ENCODE results near the gene PROM2. TPM values are rescaled to one million over a fixed set of nuclear protein-coding genes. Genes with fewer than 3 reads are reported as not detected.
"Not testable (repeated sequence)": the region's sequence is repeated elsewhere in the genome, so short reads cannot be mapped to it uniquely, and the experiment has no call there.

Gene PROM2
- total RNA-seq, 2 donors from 2014 or later = 2.2 to 2.3 TPM

DNA sequence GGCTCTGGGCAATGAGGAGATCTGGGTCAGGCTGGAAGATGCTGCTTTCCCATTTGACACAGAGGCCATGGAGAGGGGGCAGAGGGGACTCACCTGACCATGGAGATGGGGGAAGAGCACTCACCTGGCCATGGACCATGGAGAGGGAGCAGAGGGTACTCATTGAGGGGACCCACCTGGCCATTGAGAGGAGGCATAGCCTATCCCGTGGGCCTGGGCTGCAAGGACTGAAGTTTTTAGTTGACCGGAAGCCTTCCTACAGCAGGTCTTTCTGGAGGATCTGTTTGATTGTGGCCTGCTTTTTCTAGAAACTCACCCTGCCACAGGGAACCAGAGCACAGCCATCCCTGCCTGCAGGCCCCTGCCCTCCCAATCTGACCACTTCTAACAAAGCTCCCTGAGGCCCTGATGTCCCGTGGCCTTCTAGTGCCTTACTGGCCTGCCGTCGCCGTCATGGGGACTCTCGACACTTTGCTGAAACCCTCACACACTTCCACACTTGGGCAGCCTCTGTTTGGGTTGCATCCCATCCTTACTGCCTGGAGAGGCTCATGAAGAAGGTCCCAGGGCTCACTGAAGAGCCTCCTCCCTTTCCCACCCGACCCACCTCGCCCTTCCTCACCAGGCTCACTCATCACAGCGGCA is 5.1 kb upstream of the PROM2 start:
- Mint-ChIP-seq H3K27ac (no peak overlapping the region), H3K36me3 (ENCODE audit: low read depth) (no peaks in the 10 kb centered on the region), H3K9me3 (no peaks in the 10 kb centered on the region), H3K4me3 (no peak overlapping the region), H3K4me1 (no peaks in the 10 kb centered on the region), H3K27me3 (ENCODE audit: insufficient read depth) (no peaks in the 10 kb centered on the region)
- Histone ChIP-seq H3K27ac (ENCODE audit: low read depth, low read length) (no peak overlapping the region), H3K36me3 (ENCODE audit: control insufficient read depth, insufficient read depth, low read length) (no peaks in the 10 kb centered on the region), H3K4me1 (ENCODE audit: control insufficient read depth, insufficient read depth, low read length) (no peaks in the 10 kb centered on the region), H3K4me3 (ENCODE audit: low read length) (no peak overlapping the region), H3K27me3 (ENCODE audit: control insufficient read depth, insufficient read depth, low read length, poor library complexity, severe bottlenecking) (no peaks in the 10 kb centered on the region), H3K9ac (ENCODE audit: extremely low read depth, low read length, poor library complexity, severe bottlenecking) (no peak overlapping the region), H3K9me3 (ENCODE audit: control insufficient read depth, low read length) (no peaks in the 10 kb centered on the region)
- WGBS, 2 experiments (ENCODE audit: insufficient coverage in 1 of 2, insufficient read length in 1 of 2) = 92 to 100% methylated on average over 1 to 10 of the region's 10 CpGs
- TF ChIP-seq, protein P1, sequence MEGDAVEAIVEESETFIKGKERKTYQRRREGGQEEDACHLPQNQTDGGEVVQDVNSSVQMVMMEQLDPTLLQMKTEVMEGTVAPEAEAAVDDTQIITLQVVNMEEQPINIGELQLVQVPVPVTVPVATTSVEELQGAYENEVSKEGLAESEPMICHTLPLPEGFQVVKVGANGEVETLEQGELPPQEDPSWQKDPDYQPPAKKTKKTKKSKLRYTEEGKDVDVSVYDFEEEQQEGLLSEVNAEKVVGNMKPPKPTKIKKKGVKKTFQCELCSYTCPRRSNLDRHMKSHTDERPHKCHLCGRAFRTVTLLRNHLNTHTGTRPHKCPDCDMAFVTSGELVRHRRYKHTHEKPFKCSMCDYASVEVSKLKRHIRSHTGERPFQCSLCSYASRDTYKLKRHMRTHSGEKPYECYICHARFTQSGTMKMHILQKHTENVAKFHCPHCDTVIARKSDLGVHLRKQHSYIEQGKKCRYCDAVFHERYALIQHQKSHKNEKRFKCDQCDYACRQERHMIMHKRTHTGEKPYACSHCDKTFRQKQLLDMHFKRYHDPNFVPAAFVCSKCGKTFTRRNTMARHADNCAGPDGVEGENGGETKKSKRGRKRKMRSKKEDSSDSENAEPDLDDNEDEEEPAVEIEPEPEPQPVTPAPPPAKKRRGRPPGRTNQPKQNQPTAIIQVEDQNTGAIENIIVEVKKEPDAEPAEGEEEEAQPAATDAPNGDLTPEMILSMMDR (conservative IDR thresholded peaks at IDR 0.05) = no peak
- no peak for DNase-seq

DNA sequence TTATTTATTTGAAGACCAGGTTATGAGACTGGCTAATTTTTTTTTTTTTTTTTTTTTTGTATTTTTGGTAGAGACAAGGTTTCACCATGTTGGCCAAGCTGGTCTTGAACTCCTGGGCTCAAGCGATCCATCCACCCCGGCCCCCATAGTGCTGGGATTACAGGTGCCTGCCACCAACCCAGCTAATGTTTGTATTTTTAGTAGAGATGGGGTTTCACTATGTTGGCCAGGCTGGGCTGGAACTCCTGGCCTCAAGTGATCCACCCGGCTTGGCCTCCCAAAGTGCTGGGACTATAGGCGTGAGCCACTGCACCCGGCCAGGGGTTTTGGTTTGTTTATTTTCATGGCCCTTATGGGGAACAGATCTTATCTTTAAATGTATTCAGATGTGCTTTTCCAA is 4.5 kb upstream of the PROM2 start:
- DNase-seq = peak; percentile 9
- not testable (repeated sequence) for H3K27me3 Mint-ChIP-seq (ENCODE audit: insufficient read depth); H3K4me1 Mint-ChIP-seq; H3K27ac Mint-ChIP-seq; H3K27me3 ChIP-seq (ENCODE audit: control insufficient read depth, insufficient read depth, low read length, poor library complexity, severe bottlenecking); H3K36me3 ChIP-seq (ENCODE audit: control insufficient read depth, insufficient read depth, low read length); H3K4me3 ChIP-seq (ENCODE audit: low read length); H3K36me3 Mint-ChIP-seq (ENCODE audit: low read depth); H3K4me1 ChIP-seq (ENCODE audit: control insufficient read depth, insufficient read depth, low read length); H3K27ac ChIP-seq (ENCODE audit: low read depth, low read length); H3K4me3 Mint-ChIP-seq; H3K9ac ChIP-seq (ENCODE audit: extremely low read depth, low read length, poor library complexity, severe bottlenecking); H3K9me3 ChIP-seq (ENCODE audit: control insufficient read depth, low read length); H3K9me3 Mint-ChIP-seq
- 90 to 100% methylated on average over 3 to 5 of the region's 5 CpGs for WGBS, 2 experiments (ENCODE audit: insufficient coverage in 1 of 2, insufficient read length in 1 of 2)

DNA sequence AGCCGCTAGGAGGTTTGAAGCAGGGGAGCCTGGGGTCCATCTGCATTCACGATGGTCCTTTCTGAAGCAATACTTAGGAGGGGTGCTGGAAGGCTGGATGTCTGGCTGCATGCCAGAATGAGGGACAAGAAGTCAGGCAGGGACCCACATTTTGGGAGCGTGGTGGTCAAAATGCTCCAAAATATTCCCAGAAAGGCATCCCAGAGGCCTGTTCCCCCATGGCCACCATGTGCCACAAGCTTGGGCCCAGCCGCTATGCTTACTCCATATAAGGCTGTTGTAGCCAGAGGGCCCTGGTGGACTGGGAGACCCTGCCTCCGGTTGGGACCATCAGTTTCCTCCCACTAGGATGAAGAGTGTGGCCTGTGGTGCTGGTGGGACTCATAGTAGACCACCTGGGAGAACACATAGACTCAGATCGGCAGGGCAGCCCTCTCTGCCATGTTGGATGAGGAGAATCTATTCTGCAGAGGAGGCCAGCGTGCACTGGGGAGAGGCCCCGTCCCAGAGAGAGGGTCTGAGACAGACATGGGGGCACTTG is 3.6 kb upstream of the PROM2 start:
- no peak overlapping the region for H3K4me3 ChIP-seq (ENCODE audit: low read length)

More for the DNA sequence above, 3.6 kb upstream of the PROM2 start:
- H3K27ac ChIP-seq (ENCODE audit: low read depth, low read length) = no peak overlapping the region
- TF ChIP-seq, protein P1 (conservative IDR thresholded peaks at IDR 0.05) = no peak
- Mint-ChIP-seq H3K27me3 (ENCODE audit: insufficient read depth) (no peaks in the 10 kb centered on the region), H3K27ac (no peak overlapping the region), H3K4me3 (no peak overlapping the region), H3K4me1 (no peaks in the 10 kb centered on the region), H3K36me3 (ENCODE audit: low read depth) (no peaks in the 10 kb centered on the region), H3K9me3 (no peaks in the 10 kb centered on the region)
- H3K27me3 ChIP-seq (ENCODE audit: control insufficient read depth, insufficient read depth, low read length, poor library complexity, severe bottlenecking) = no peaks in the 10 kb centered on the region
- 89 to 92% methylated on average over 5 to 8 of the region's 8 CpGs for WGBS, 2 experiments (ENCODE audit: insufficient coverage in 1 of 2, insufficient read length in 1 of 2)
- DNase-seq = peak; percentile 22
- no peaks in the 10 kb centered on the region for H3K9me3 ChIP-seq (ENCODE audit: control insufficient read depth, low read length)
- H3K9ac ChIP-seq (ENCODE audit: extremely low read depth, low read length, poor library complexity, severe bottlenecking) = no peak overlapping the region
- no peaks in the 10 kb centered on the region for H3K4me1 ChIP-seq (ENCODE audit: control insufficient read depth, insufficient read depth, low read length)
- no peaks in the 10 kb centered on the region for H3K36me3 ChIP-seq (ENCODE audit: control insufficient read depth, insufficient read depth, low read length)
